Hematopoietic multipotent progenitor cell treated with erythropoietin and hydrocortisone succinate and interleukin-3 and kit ligand, for 15 days (in vitro differentiated cells): ENCODE data around the gene RTCA.
"Not testable (repeated sequence)": the region's sequence is repeated elsewhere in the genome, so short reads cannot be mapped to it uniquely, and the experiment has no call there.

Experiments used
- DNase-seq: peaks from one replicate; pipeline ENCODE4 v3.0.0-alpha.2; 2015; ENCODE audit warnings: low spot score

Gene RTCA

GRCh38 chr1:100265931-100266740 lies at the start of gene RTCA:
TSS of gene RTCA (plus strand) at chr1:100266216. CDS start at chr1:100266376, 160 bp downstream.
- DNase-seq = peak; percentile 97

- no peak for DNase-seq
Measured at GRCh38 chr1:100217834-100218233, 48.2 kb upstream of the RTCA start.

- no peak for DNase-seq
Measured at GRCh38 chr1:100219457-100219856, 46.6 kb upstream of the RTCA start.

- DNase-seq = no peak
Measured at GRCh38 chr1:100219883-100220282, 46.1 kb upstream of the RTCA start.

- no peak for DNase-seq
Measured at GRCh38 chr1:100222428-100222827, 43.6 kb upstream of the RTCA start.

- no peak for DNase-seq
Measured at GRCh38 chr1:100229681-100230443, 36.2 kb upstream of the RTCA start.

- no peak for DNase-seq
Measured at GRCh38 chr1:100230765-100231164, 35.3 kb upstream of the RTCA start.

- no peak for DNase-seq
Measured at GRCh38 chr1:100231721-100232120, 34.3 kb upstream of the RTCA start.

GRCh38 chr1:100232156-100232555 lies 33.9 kb upstream of the RTCA start:
- no peak for DNase-seq

GRCh38 chr1:100233566-100233965 lies 32.5 kb upstream of the RTCA start:
- not testable (repeated sequence) for DNase-seq

- DNase-seq = no peak
Measured at GRCh38 chr1:100234432-100234831, 31.6 kb upstream of the RTCA start.

- DNase-seq = no peak
Measured at GRCh38 chr1:100237091-100237490, 28.9 kb upstream of the RTCA start.

- DNase-seq = no peak
Measured at GRCh38 chr1:100239961-100240360, 26.1 kb upstream of the RTCA start.

- DNase-seq = no peak
Measured at GRCh38 chr1:100240631-100241030, 25.4 kb upstream of the RTCA start.

- peak; percentile 15 for DNase-seq
Measured at GRCh38 chr1:100246738-100247137, 19.3 kb upstream of the RTCA start.

GRCh38 chr1:100249155-100249536 lies 16.9 kb upstream of the RTCA start:
- DNase-seq = no peak

- DNase-seq = peak; percentile 94
Measured at GRCh38 chr1:100249537-100250257, 16.3 kb upstream of the RTCA start, which contains the start of gene DBT. TSS of gene DBT (minus strand) at chr1:100249834. CDS start at chr1:100249820, 14 bp downstream.

- no peak for DNase-seq
Measured at GRCh38 chr1:100250264-100250663, 15.8 kb upstream of the RTCA start.

GRCh38 chr1:100250807-100251206 lies 15.2 kb upstream of the RTCA start:
- no peak for DNase-seq

GRCh38 chr1:100252901-100253300 lies 13.1 kb upstream of the RTCA start:
- no peak for DNase-seq

GRCh38 chr1:100253552-100253951 lies 12.5 kb upstream of the RTCA start:
- DNase-seq = no peak

- DNase-seq = not testable (repeated sequence)
Measured at GRCh38 chr1:100256273-100256672, 9.7 kb upstream of the RTCA start.

- not testable (repeated sequence) for DNase-seq
Measured at GRCh38 chr1:100258427-100258826, 7.6 kb upstream of the RTCA start.
